Lower leg skin (tissue), 4 donors: ENCODE data around the gene YES1. TPM values are rescaled to one million over a fixed set of nuclear protein-coding genes. Genes with fewer than 3 reads are reported as not detected.
"Not testable (repeated sequence)": the region's sequence is repeated elsewhere in the genome, so short reads cannot be mapped to it uniquely, and the experiment has no call there.

ENCODE experiments used
- DNase-seq, 2 donors: peaks; one replicate each; pipeline ENCODE4 v3.0.0-alpha.2; 2019; ENCODE audit warnings: low spot score in 2 of 2
- H3K4me3 ChIP-seq: fragments of 200-600 bp; sonication (generic); 2 replicates; pipeline ENCODE4 v1.5.1; 2017; ENCODE audit warnings: mild to moderate bottlenecking, low read depth; ENCODE audit not compliant: poor library complexity, severe bottlenecking
- CTCF ChIP-seq, 3 donors: fragments of 450-650 bp; IDR thresholded peaks; one replicate each; pipeline ENCODE4 v1.5.1; 2016; ENCODE audit warnings: antibody characterized with exemption in 3 of 3, mild to moderate bottlenecking in 3 of 3, moderate library complexity in 2 of 3
- POLR2A ChIP-seq, 2 donors: fragments of 450-650 bp; IDR thresholded peaks; one replicate each; pipeline ENCODE4 v1.6.1; 2016 to 2017; ENCODE audit warnings: antibody characterized with exemption in 2 of 2, mild to moderate bottlenecking in 1 of 2, moderate library complexity in 1 of 2
- WGBS, 2 donors: methylation state at CpG; one replicate each; pipeline ENCODE4 v1.1.5; 2018; 5-methylcytosine and 5-hydroxymethylcytosine counted together
- intact Hi-C: fragments of 100-400 bp; cut with DNase I; formaldehyde crosslinking; loops from one replicate; pipeline ENCODE4 v1.15.0; 2023; ENCODE audit warnings: low total_unique reads
- total RNA-seq, 4 donors: library from RNA; depleted of rRNA; stranded (reverse); fragments of >200 nt; gene quantifications; one replicate each; pipeline ENCODE4 v1.1.0, GENCODE V29; 2016

YES1 gene
- total RNA-seq, 4 donors from 2014 or later = 62.3 to 133 (median 90.0) TPM

GRCh38 chr18:813172-814071, 1.4 kb upstream of the YES1 start:
- intact Hi-C loops = no loop called here
- TF ChIP-seq CTCF (IDR thresholded peaks at IDR 0.05) = no peak
- 45 to 51% methylated on average over 18 of the region's 18 CpGs for WGBS, 2 donors
- H3K4me3 ChIP-seq = peak overlapping the region; percentile 74
- no peak for DNase-seq

- DNase-seq = peak; percentile 85 to 96
- H3K4me3 ChIP-seq = peak overlapping the region; percentile 74
- intact Hi-C loops = no loop called here
- no peak for TF ChIP-seq POLR2A (IDR thresholded peaks at IDR 0.05)
- TF ChIP-seq CTCF (IDR thresholded peaks at IDR 0.05) = no peak
- 1% methylated on average over 25 to 40 of the region's 66 CpGs for WGBS, 2 donors
Observed at GRCh38 chr18:812376-813171, 532 bp upstream of the YES1 start.

GRCh38 chr18:811182-811891, 705 bp downstream of the YES1 start:
- no peak for DNase-seq
- 0 to 1% methylated on average over 30 of the region's 30 CpGs for WGBS, 2 donors
- intact Hi-C loops = no loop called here
- peak overlapping the region; percentile 74 for H3K4me3 ChIP-seq
- TF ChIP-seq POLR2A (IDR thresholded peaks at IDR 0.05) (no peak), CTCF (IDR thresholded peaks at IDR 0.05) (no peak)

- no peak for TF ChIP-seq CTCF (IDR thresholded peaks at IDR 0.05)
- TF ChIP-seq POLR2A (IDR thresholded peaks at IDR 0.05) = no peak
- DNase-seq = no peak
- WGBS, 2 donors = 52 to 53% methylated on average over 6 of the region's 6 CpGs
- intact Hi-C loops = no loop called here
- H3K4me3 ChIP-seq = no peak overlapping the region
Observed at GRCh38 chr18:809985-810642, 1.9 kb downstream of the YES1 start.

GRCh38 chr18:809228-809627, 2.8 kb downstream of the YES1 start:
- DNase-seq, intact Hi-C loops, H3K4me3 ChIP-seq: not testable (repeated sequence)
- WGBS, 2 donors = 96% methylated on average over 11 of the region's 11 CpGs
